GM18868 (cell line): ENCODE data around the gene FANCC.

Experiments
- ATAC-seq: cut with Tn5 transposase; IDR thresholded peaks from one replicate; pipeline ENCODE4 v1.9.1; 2021; ENCODE audit warnings: mild to moderate bottlenecking, moderate library complexity; ENCODE audit not compliant: unreplicated experiment

The FANCC gene

GRCh38 chr9:95104581-95104960, 212.9 kb downstream of the FANCC start:
- no peak for ATAC-seq

- no peak for ATAC-seq
These were observed 213.5 kb downstream of the FANCC start for GRCh38 chr9:95103871-95104580.

- no peak for ATAC-seq
These were observed 214.2 kb downstream of the FANCC start for GRCh38 chr9:95103281-95103771.

GRCh38 chr9:95102572-95102971, 214.9 kb downstream of the FANCC start:
- ATAC-seq, result no peak

GRCh38 chr9:95102001-95102433, 215.5 kb downstream of the FANCC start:
- no peak for ATAC-seq

GRCh38 chr9:95101326-95101725, 216.2 kb downstream of the FANCC start:
- ATAC-seq, result no peak

GRCh38 chr9:95100071-95100627, 217.4 kb downstream of the FANCC start:
- ATAC-seq, result no peak

- no peak for ATAC-seq
These were observed 218.0 kb downstream of the FANCC start for GRCh38 chr9:95099321-95100070.

GRCh38 chr9:95098391-95098921, 219.1 kb downstream of the FANCC start:
- no peak for ATAC-seq

- ATAC-seq, result no peak
These were observed 220.2 kb downstream of the FANCC start for GRCh38 chr9:95097279-95097678.

GRCh38 chr9:95096807-95097206, 220.7 kb downstream of the FANCC start:
- ATAC-seq, result no peak

GRCh38 chr9:95096381-95096780, 221.1 kb downstream of the FANCC start:
- no peak for ATAC-seq

GRCh38 chr9:95095641-95096355, 221.7 kb downstream of the FANCC start:
- no peak for ATAC-seq

- ATAC-seq, result no peak
These were observed 223.5 kb downstream of the FANCC start for GRCh38 chr9:95094002-95094401.

GRCh38 chr9:95093586-95093985, 223.9 kb downstream of the FANCC start:
- no peak for ATAC-seq

GRCh38 chr9:95092262-95093072, 225.0 kb downstream of the FANCC start:
- no peak for ATAC-seq

- ATAC-seq, result no peak
These were observed 225.8 kb downstream of the FANCC start for GRCh38 chr9:95091601-95092261.

GRCh38 chr9:95090871-95091577, 226.5 kb downstream of the FANCC start:
- no peak for ATAC-seq
